Neutrophil (primary cell): ENCODE results near the gene PLEKHM2.
"Not testable (repeated sequence)": the region's sequence is repeated elsewhere in the genome, so short reads cannot be mapped to it uniquely, and the experiment has no call there.

Experiments used
- H3K27ac ChIP-seq: fragments of 200-600 bp; sonication (generic); 2 replicates; pipeline ENCODE4 v1.5.1; 2016; ENCODE audit warnings: mild to moderate bottlenecking, moderate library complexity
- H3K27me3 ChIP-seq: fragments of 200-600 bp; sonication (generic); 2 replicates; pipeline ENCODE4 v1.6.0; 2016; ENCODE audit warnings: mild to moderate bottlenecking
- H3K36me3 ChIP-seq: fragments of 200-600 bp; sonication (generic); 2 replicates; pipeline ENCODE4 v1.5.1; 2017
- H3K4me1 ChIP-seq, 2 experiments: fragments of 200-600 bp in 1 of 2; sonication (generic) in 1 of 2; 1 replicate in 1 of 2; 2 replicates in 1 of 2; pipeline versions ENCODE4 v1.5.1 to v1.6.1; 2013 to 2016; ENCODE audit warnings: low read depth in 1 of 2, low read length in 1 of 2, mild to moderate bottlenecking in 1 of 2, moderate library complexity in 1 of 2; ENCODE audit not compliant: control insufficient read depth in 1 of 2, insufficient read depth in 1 of 2
- H3K4me3 ChIP-seq, 2 experiments: fragments of 200-600 bp in 1 of 2; sonication (generic) in 1 of 2; 1 replicate in 1 of 2; 2 replicates in 1 of 2; pipeline ENCODE4 v1.5.1; 2013 to 2016; ENCODE audit warnings: low read depth in 1 of 2, low read length in 1 of 2, mild to moderate bottlenecking in 1 of 2, moderate library complexity in 1 of 2
- H3K9me3 ChIP-seq: fragments of 200-600 bp; sonication (generic); 2 replicates; pipeline ENCODE4 v1.5.1; 2016
- CTCF ChIP-seq: fragments of 200-600 bp; sonication (generic); IDR thresholded peaks from 2 replicates; pipeline ENCODE4 v1.5.1; 2016; ENCODE audit warnings: antibody characterized with exemption

Gene PLEKHM2

GRCh38 chr1:15640667-15641066 is 43.5 kb upstream of the PLEKHM2 start:
- Histone ChIP-seq H3K27ac (peak overlapping the region; percentile 83), H3K4me3 (peak overlapping the region; percentile 8 to 15), H3K27me3 (no peaks in the 10 kb centered on the region), H3K4me1 (peaks cover 25 to 27% of the 10 kb centered on the region in 2 experiments), H3K9me3 (no peaks in the 10 kb centered on the region), H3K36me3 (peaks cover 15% of the 10 kb centered on the region)
- no peak for TF ChIP-seq CTCF

GRCh38 chr1:15649937-15650336 is 34.2 kb upstream of the PLEKHM2 start:
- TF ChIP-seq CTCF: no peak
- H3K27me3 ChIP-seq: no peaks in the 10 kb centered on the region
- H3K36me3 ChIP-seq: peaks cover 29% of the 10 kb centered on the region
- H3K27ac ChIP-seq: no peak overlapping the region
- no peaks in the 10 kb centered on the region for H3K4me1 ChIP-seq
- H3K9me3 ChIP-seq: no peaks in the 10 kb centered on the region
- no peak overlapping the region for H3K4me3 ChIP-seq

GRCh38 chr1:15650433-15650832 is 33.7 kb upstream of the PLEKHM2 start:
- Histone ChIP-seq H3K27ac (no peak overlapping the region), H3K4me1 (no peaks in the 10 kb centered on the region), H3K36me3 (peaks cover 29% of the 10 kb centered on the region), H3K4me3 (no peak overlapping the region), H3K9me3 (no peaks in the 10 kb centered on the region), H3K27me3 (no peaks in the 10 kb centered on the region)
- no peak for TF ChIP-seq CTCF

GRCh38 chr1:15652130-15652529 is 32.0 kb upstream of the PLEKHM2 start:
- H3K27me3 ChIP-seq, H3K27ac ChIP-seq, H3K4me1 ChIP-seq, H3K9me3 ChIP-seq, H3K4me3 ChIP-seq: not testable (repeated sequence)
- H3K36me3 ChIP-seq: peaks cover 29% of the 10 kb centered on the region

GRCh38 chr1:15654091-15654690 is 29.9 kb upstream of the PLEKHM2 start:
- TF ChIP-seq CTCF: no peak
- Histone ChIP-seq H3K4me3 (no peak overlapping the region), H3K27me3 (no peaks in the 10 kb centered on the region), H3K27ac (no peak overlapping the region), H3K36me3 (peaks cover 29% of the 10 kb centered on the region), H3K4me1 (peaks cover 12 to 13% of the 10 kb centered on the region in 2 experiments), H3K9me3 (no peaks in the 10 kb centered on the region)

- peaks cover 12 to 13% of the 10 kb centered on the region in 2 experiments for H3K4me1 ChIP-seq
- H3K9me3 ChIP-seq: no peaks in the 10 kb centered on the region
- peaks cover 34% of the 10 kb centered on the region for H3K36me3 ChIP-seq
- no peaks in the 10 kb centered on the region for H3K27me3 ChIP-seq
- peak overlapping the region; percentile 68 for H3K27ac ChIP-seq
- no peak overlapping the region for H3K4me3 ChIP-seq
- TF ChIP-seq CTCF: no peak
Measured at GRCh38 chr1:15656464-15656863, 27.7 kb upstream of the PLEKHM2 start.
